GM12864 (cell line): ENCODE data around the gene NDST3.

Experiments
- DNase-seq: peaks from one replicate; pipeline ENCODE4 v3.0.0-alpha.2; 2011; ENCODE audit warnings: low read depth
- H3K4me3 ChIP-seq: 2 replicates; pipeline ENCODE4 v1.5.1; 2011; ENCODE audit warnings: mild to moderate bottlenecking, low read depth, low read length, control low read depth
- TF ChIP-seq, protein P1 (sequence below): IDR thresholded peaks from 2 replicates; pipeline ENCODE4 v1.5.1; 2011; ENCODE audit warnings: low read depth, mild to moderate bottlenecking, moderate library complexity, low read length, control low read depth, inconsistent platforms; ENCODE audit errors: missing control alignments

Gene NDST3

DNA sequence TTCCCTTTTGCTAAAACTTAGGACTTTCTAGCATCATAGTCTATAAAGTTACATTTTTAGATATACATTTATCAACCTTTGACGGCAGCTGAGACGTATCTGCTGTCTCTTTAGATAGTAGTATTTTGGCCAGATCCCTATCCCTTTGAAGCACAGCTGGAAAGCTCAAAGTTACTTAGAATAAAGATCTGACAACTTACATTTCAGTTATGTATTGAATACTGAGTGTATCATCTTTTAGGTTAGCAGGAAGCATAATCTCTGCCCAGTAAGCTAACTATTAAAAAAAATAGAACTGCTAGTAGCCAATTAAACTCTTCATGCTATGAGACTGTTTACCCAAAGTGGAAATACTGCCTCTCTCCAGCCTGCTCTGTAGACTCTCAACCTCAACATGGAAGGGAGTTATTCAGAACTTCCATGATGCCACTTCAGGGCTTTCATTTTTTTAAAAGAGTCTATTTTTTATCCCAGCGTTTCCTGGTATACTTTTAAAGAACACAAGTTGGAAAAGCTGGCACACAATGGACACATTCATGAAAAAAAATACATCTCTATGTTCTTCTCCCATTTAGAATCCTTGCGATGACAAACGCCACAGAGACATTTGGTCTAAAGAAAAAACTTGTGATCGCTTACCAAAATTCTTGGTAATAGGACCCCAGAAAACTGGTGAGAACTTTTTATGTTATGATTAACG, 192.2 kb downstream of the NDST3 start:
- H3K4me3 ChIP-seq, result no peak overlapping the region
- TF ChIP-seq, protein P1, sequence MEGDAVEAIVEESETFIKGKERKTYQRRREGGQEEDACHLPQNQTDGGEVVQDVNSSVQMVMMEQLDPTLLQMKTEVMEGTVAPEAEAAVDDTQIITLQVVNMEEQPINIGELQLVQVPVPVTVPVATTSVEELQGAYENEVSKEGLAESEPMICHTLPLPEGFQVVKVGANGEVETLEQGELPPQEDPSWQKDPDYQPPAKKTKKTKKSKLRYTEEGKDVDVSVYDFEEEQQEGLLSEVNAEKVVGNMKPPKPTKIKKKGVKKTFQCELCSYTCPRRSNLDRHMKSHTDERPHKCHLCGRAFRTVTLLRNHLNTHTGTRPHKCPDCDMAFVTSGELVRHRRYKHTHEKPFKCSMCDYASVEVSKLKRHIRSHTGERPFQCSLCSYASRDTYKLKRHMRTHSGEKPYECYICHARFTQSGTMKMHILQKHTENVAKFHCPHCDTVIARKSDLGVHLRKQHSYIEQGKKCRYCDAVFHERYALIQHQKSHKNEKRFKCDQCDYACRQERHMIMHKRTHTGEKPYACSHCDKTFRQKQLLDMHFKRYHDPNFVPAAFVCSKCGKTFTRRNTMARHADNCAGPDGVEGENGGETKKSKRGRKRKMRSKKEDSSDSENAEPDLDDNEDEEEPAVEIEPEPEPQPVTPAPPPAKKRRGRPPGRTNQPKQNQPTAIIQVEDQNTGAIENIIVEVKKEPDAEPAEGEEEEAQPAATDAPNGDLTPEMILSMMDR, result no peak
- no peak for DNase-seq

DNA sequence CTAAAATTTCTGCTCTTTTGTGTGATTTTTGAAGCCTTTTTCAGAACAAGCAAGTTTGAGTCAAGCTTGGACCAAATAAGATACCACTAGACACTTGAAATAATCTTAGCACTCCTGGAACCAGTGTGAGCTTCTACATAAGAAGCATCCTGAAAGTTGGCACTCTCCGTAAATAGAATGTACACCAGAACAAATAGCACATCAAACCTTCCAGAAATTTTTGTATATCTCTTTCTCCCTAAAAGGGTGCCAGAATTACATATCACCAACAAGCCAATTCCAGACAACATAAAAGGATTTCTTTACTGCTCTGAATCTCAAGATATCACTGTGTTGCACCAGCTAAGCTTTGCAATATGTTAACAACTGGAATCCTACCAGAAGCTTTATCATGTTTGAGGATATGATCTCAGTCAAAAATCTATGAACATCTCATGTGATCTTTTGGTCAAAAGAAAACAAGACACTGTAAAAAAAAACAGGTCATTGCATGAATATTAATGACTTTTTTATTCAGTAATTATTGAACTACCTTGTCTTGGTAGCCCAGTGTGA, 201.4 kb downstream of the NDST3 start:
- TF ChIP-seq, protein P1, result no peak
- no peak for DNase-seq
- no peak overlapping the region for H3K4me3 ChIP-seq

DNA sequence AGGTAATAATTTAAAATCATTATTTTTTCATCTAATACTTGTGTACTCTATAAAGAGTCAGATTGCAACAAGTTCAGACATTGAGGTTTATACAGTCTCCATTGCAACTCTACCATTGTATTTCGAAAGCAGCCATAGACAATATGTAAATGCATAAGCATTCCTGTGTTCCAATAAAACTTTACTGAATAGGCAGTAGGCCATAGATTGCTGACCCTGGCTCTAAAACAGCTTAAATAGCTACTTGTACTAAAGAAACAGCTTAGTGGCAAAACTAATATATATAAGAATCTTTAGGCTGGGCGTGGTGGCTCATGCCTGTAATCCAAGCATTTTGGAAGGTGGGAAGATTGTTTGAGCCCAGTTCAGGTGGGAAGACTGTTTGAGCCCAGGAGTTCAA, 203.2 kb downstream of the NDST3 start:
- H3K4me3 ChIP-seq, result no peak overlapping the region
- TF ChIP-seq, protein P1, result no peak
- DNase-seq, result no peak

DNA sequence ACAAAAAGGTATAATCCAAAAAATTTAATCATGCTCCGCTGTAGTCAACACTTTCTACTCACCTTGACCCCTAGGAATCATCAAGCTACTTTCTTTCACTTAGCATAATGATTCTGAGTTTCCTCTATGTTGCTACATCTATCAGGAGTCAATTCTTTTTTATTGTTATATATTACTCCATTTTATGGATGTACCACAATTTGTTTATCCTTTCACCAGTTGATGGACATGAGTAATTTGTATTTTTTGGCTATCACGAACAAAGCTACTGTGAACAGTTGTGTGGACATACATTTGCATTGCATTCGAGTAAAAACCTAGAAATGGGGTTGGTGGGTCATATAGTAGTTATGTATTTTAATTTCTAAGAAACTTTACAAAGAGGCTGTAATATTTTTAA, 215.6 kb downstream of the NDST3 start:
- TF ChIP-seq, protein P1, result no peak
- DNase-seq, result no peak
- H3K4me3 ChIP-seq, result no peak overlapping the region

DNA sequence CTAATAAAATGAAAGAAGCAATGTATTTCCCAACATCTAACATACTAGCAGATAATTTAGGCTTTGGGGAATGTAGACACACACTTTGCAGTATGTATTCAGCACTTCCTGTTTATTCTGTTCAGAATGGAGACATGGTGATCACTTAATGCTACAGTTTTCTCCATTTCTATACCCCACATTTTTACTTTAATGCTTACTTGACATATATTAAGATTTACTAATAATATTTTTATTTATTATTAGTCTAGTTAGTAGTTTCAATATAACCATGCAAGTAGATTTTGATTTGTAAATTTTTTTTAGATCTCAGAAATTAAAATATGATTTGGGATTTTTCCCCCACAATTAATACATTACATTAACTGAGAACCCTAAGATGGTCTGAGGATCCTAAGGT, 220.1 kb downstream of the NDST3 start:
- DNase-seq, result no peak
- H3K4me3 ChIP-seq, result no peak overlapping the region
- TF ChIP-seq, protein P1, result no peak

DNA sequence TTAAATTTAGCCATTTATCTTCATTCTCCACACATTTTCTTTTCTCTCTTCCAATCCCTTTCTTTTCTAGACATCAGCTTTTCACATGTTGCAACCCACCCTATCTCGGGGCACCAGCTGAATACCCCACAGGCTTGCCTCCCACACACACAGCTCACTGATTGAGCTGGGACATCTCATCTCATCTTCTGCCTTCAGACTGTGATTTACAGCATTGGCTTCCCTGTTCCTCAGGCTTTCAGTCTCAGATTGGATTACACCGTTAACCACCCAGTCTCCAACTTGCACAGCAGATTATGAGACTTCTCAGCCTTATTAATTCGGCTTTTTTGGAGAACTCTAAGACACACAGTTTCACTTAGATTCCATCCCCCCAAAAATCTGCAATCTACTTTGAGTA, 224.8 kb downstream of the NDST3 start:
- no peak overlapping the region for H3K4me3 ChIP-seq
- DNase-seq, result no peak
- TF ChIP-seq, protein P1, result no peak

DNA sequence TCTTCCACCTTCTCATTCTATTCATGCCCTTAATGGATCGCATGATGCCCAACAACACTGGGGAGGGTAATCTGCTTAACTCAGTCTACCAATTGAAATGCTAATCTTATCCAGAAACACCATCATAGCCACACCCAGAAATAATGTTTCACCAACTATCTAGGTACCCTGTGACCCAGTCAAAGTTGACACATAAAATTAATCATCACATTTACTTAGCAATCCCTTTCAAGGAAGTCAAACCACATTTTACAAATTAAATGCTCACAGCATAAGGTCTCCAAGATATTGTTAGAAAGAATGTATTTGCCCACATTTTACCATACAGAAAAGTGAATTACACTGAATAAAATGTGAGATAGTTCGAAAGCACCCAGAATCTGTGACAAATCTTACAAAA, 226.0 kb downstream of the NDST3 start:
- TF ChIP-seq, protein P1, result no peak
- no peak overlapping the region for H3K4me3 ChIP-seq
- DNase-seq, result no peak
